DMS 273 (cell line): Measurements from ENCODE around the gene PDCD11.
"Not testable (repeated sequence)": the region's sequence is repeated elsewhere in the genome, so short reads cannot be mapped to it uniquely, and the experiment has no call there.

Experiments
- DNase-seq: peaks from one replicate; lab custom pipeline; 2025; ENCODE audit not compliant: unreplicated experiment; lab: John Stamatoyannopoulos, UW

The PDCD11 gene

GRCh38 chr10:103396067-103396788, at the start of gene PDCD11, which contains the start of gene ATP5MK:
Gene PDCD11 (plus strand): TSS chr10:103396626. CDS start chr10:103398427, 1,801 bp downstream.
Gene ATP5MK (minus strand): TSS chr10:103396475. CDS start chr10:103392457, 4,018 bp downstream.
- peak; percentile 98 for DNase-seq

- peak; percentile 37 for DNase-seq
Observed at GRCh38 chr10:103350175-103350516, 46.3 kb upstream of the PDCD11 start.

- peak; percentile 91 for DNase-seq
Observed at GRCh38 chr10:103350517-103351260, 45.7 kb upstream of the PDCD11 start, which contains the start of gene PCGF6. Gene PCGF6 (minus strand): TSS chr10:103351140. CDS start chr10:103351066, 74 bp downstream.

GRCh38 chr10:103353281-103353680, 43.1 kb upstream of the PDCD11 start:
- DNase-seq: no peak

GRCh38 chr10:103354567-103354966, 41.9 kb upstream of the PDCD11 start:
- not testable (repeated sequence) for DNase-seq

DNA sequence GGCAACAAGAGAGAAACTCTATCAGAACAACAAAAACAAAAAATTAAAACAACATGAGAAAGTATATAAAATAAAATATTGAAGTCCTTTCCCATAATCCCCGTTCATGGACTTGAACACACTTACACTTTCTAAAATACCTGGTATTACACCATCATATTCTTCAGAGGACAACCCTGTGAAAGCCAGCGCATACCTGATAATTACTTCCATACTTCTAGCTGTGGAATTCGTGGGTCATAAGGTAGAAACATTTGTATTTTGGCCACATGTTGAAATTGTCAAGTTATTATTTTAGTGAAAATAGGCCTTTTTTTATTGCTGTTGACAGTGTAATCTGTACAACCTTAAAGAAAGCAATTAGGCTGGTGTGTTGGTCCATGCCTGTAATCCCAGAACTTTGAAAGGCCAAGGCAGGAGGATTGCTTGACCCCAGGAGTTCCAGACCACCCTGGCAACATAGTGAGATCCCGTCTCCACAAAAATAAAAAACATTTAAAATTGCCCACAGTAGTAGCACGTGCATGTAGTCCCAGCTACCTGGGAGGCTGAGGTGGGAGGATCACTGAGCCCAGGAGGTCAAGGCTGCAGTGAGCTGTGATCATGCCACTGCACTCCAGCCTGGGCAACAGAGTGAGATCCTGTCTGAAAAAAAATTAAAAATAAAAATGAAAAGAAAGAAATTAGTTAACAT, 40.4 kb upstream of the PDCD11 start:
- no peak for DNase-seq

DNA sequence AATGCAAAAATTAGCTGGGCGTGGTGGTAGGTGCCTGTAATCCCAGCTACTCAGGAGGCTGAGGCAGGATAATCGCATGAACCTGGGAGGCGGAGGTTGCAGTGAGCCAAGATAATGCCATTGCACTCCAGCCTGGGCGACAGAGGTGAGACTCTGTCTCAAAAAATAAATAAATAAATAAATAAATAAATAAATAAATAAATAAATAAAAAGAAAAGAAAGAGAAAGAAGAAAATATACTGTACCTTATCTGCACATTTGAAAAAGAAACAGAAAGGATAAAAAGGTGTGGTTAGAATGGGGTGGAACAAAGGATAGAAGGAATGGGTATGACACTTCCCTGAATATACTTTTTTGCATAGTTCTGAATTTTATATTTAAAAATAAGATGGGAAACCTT, 36.9 kb upstream of the PDCD11 start:
- not testable (repeated sequence) for DNase-seq

DNA sequence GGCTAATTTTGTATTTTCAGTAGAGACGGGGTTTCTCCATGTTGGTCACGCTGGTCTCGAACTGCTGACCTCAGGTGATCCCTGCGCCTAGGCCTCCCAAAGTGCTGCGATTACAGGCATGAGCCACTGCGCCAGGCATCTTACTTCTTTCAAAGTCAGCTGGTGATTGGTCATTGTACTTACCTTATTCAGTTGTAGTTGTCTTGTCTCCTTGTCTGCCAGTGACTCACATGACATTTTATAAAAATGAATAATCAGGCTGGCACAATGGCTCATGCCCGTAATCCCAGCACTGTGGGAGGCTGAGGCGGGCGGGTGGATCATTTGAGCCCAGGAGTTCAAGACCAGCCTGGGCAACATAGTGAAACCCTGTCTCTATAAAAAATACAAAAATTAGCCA, 35.6 kb upstream of the PDCD11 start:
- not testable (repeated sequence) for DNase-seq

DNA sequence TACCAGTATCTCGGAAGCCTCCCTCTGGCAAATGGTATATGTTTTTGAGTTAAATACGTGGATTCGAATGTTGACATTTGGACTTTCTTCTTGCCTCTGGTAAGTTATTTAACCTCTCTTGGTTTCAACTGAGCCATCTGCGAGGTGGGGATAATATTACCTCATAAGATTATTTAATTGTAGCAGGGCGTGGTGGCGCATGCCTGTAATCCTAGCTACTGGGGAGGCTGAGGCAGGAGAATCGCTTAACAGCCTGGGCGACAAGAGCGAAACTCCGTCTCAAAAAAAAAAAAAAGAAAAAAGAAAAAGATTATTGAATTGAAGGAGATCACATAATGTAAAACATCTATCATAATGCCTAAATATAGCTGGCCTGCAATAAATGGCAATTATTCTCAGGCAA, 29.0 kb upstream of the PDCD11 start:
- peak; percentile 63 for DNase-seq

- peak; percentile 97 for DNase-seq
Observed at GRCh38 chr10:103367782-103368518, 28.5 kb upstream of the PDCD11 start, which contains the start of gene TAF5. Gene TAF5 (plus strand): TSS chr10:103367976. CDS start chr10:103367990, 14 bp downstream.

DNA sequence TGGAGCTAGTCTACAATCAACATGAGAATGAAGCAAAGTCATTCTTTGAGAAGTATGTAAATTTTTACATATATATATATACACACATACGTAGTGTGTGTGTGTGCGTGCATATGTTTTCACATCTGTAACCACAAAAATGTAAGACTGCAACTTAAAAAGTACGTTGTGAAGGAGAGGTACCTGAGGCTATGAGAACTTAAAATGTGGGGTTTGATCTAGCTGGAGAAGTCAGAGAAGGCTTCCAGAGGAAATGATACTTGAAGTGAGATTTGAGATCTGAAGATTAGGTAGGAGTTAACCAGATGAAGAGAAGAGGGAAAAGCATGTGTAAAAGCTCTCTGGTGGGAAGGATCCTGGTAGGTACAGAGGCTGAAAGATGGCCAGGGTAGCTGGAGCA, 22.9 kb upstream of the PDCD11 start:
- DNase-seq: no peak

- no peak for DNase-seq
Observed at GRCh38 chr10:103374263-103374662, 22.2 kb upstream of the PDCD11 start.

DNA sequence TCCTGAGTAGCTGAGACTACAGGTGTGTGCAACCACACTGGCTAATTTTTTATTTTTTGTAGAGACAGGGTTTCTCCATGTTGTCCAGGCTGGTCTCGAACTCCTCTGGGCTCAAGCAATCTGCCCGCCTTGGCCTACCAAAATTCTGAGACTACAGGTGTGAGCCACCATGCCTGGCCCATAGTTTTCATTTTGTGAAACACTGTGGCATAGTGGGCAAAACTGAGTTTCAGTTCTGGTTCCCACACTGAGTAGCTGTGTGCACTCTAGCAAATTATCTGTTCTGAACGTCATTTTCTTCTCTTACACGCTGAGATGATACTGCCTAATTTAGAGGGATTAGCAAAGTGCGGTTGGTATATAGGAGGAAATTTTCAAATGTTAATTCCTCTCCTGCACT, 13.7 kb upstream of the PDCD11 start:
- DNase-seq: no peak

DNA sequence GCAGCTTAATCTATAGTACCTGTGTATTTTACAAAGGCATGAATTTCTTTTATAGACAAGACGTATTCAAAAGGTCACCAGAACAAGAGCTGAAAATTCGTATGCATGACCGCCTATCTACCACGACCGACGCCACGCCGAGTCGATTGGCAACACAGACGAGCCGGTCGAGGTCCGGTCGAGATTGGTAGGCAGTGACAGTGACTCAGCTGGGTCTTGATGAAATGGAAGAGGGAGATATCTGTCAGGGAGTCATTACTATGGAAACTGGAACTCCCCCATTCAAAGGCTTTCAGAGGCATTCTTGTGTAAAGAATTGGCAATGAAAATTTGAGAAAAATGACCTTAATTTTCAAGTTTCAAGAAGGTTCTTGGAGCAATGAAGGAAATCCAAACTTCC, 2.2 kb upstream of the PDCD11 start:
- no peak for DNase-seq

GRCh38 chr10:103395754-103396066, 716 bp upstream of the PDCD11 start:
- DNase-seq: peak; percentile 30

DNA sequence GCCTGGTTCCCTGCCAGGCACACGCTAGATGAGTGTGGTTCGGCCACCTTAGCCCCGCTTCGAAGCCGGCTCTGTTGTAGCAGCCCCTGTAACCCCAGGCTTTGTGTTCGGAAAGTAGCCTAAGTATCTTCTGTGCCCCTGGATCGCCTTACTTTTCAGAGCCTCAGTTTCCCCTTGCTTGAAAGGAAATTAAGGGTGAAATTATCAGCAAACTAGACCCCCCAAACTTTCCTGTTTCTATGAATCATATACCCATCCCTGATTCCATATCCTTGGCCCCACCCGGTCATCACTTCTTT, 312 bp downstream of the PDCD11 start:
- DNase-seq: peak; percentile 28

- DNase-seq: peak; percentile 27
Observed at GRCh38 chr10:103397191-103397825, 882 bp downstream of the PDCD11 start.

DNA sequence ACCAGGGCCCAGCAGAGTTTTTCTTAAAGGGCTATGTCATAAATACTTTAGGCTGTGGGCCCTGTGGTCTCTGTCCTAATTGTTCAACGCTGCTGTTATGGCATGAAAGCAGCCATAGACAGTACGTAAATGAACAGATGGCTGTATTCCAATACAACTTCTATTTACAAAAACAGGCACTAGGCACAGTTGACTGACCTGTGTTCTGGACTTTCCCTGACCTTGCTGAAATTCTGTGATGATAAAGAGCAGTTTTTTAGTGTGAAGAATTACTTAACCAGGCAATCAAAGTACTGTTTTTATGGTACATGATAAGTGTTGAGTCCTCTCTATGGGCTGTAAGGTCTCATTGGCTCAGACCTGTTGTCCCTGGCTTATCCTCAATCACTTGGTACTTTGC, 17.1 kb downstream of the PDCD11 start:
- DNase-seq: no peak

DNA sequence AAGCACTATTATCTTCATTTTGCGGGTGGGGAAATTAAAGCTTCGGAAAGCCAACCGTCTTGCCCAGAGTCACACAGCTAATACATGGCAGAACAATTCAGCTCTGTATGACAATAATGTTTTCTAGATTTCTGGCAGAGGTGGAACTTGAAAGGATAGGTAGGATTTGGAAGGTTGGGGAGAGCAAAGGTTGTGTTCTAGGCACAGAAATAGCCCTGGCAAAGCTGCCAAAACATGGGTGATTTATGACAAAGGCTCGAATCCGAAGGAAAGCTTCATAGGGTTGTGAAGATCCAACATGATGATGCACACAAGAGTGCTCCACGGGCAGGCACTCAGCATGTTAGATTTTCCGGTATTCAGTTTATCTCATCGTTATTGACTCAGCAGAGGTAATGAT, 19.2 kb downstream of the PDCD11 start:
- no peak for DNase-seq

- DNase-seq: peak; percentile 70
Observed at GRCh38 chr10:103416436-103417147, 20.2 kb downstream of the PDCD11 start.
